MV-4-11 (cell line): ENCODE results near the gene ZPBP.

Experiments
- DNase-seq: peaks from one replicate; lab custom pipeline; 2025; lab: John Stamatoyannopoulos, UW

The ZPBP gene

DNA sequence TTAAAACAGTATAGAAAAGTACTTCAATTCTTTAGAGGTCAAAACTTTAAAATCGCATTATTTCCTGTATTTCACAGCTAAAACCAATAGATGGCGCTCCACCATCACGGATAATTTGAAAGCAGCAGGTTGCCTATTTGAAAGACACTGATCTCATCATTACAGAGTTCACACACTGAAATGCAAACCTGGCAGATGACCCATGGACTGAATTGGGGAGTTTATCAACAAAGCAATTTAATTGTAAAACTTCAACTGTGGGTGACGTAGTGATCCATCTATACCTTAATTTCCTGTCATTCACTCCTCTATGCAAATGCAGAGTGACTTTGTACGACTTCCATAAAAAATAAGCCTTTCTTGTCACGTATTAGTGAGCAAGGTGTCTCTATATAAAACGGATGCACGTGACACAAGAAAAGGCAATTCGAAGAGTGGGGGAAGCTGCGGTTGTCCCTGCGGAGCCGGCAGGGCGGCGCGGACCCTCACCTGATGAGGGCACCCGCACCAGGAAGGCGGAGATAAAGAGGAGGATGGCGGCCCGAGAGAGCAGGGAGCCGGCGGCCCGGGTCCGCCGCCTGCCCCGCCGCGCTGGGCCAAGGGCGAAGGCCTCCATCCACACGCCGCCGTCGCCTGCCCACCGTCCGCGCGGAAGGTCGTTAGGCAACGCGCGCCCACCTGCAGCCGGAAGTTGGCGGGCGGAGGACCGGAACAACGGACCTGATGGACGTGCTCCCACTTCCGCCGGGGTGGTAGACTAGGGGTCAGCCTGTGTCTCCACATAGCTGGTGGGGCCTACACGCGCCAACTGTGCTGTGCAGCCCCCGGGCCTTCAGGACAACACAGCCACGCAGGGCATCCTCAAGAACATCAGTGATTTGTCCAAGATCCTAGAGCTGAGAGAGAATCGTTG, at the start of gene ZPBP:
ZPBP (minus strand) TSS at position 668 of the 913 bp plus-strand sequence; CDS start at position 616, 52 bp downstream.
- DNase-seq: peak; percentile 43

GRCh38 chr7:50142425-50143017, 49.5 kb upstream of the ZPBP start:
- peak; percentile 50 for DNase-seq

GRCh38 chr7:50141854-50142253, 48.8 kb upstream of the ZPBP start:
- no peak for DNase-seq

- DNase-seq: no peak
Observed at GRCh38 chr7:50141131-50141530, 48.1 kb upstream of the ZPBP start.

DNA sequence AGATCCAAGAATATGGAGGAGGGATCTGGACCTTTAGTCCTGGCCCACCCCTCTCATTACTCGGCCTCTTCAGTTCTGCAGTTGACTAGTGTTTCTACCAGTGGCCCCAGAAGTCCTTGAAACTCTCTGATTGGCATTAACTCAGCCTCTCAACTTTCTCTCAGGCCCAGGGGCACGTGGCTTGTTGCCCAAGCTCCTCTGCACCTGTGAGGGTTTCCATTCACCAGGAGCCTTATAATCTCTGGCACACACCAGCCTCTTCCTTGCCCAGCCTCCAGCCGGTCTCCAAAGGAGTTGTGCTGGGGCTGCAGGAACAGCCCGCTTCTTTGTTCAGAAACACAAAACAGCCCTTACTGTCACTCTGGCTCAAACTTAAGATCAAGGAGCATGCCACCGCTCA, 47.6 kb upstream of the ZPBP start:
- no peak for DNase-seq

GRCh38 chr7:50138101-50138500, 45.1 kb upstream of the ZPBP start:
- no peak for DNase-seq

DNA sequence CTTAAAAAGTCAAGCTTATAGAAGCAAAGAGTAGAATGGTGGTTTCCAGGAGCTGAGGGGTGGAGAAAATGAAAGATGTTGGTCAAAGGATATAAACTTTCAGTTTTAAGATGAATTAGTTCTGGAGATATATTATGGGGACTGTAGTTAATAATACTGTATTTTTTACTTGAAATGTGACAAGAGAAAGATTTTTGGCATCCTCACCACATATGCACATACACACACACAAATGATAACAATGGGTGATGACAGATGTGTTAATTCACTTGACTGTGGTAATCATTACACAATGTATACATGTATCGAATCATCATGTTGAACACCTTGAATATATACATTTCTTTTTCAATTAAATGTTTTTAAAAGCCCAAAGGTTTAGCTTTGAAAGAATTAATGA, 32.7 kb upstream of the ZPBP start:
- no peak for DNase-seq

DNA sequence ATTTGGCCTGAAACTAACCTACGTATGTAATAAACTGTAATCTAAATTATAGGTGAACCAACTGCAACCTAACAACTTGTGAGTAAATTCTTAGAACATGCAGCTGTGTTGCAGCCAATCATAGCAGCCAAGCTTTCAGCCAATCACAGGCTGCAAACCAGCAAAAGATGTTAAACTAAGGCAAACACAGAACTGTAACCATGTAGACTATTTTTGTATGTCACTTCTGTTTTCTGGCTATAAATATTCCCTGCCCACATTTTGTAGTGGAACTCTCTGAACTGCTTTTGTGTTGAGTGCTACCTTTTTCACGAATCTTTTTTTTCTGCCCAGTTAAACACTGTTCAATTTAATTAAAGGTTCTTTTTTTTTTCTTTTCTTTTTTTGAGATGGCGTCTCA, 28.2 kb upstream of the ZPBP start:
- DNase-seq: peak; percentile 63

GRCh38 chr7:50119815-50120637, 27.0 kb upstream of the ZPBP start:
- DNase-seq: no peak

GRCh38 chr7:50112250-50112649, 19.2 kb upstream of the ZPBP start:
- DNase-seq: no peak

DNA sequence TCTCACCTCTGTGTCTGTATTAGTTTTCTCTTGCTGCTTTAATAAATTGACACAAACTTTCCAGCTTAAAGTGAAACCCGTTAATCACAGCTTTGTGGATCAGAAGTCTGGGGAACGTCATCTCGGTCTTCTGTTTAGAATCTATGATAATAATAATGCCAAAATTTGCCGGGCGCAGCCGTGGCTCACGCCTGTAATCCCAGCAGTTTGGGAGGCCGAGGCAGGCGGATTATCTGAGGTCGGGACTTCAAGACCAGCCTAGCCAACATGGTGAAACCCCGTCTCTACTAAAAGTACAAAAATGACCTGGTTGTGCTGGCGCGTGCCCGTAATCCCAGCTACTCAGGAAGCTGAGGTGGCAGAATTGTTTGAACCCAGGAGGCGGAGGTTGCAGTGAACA, 8.8 kb upstream of the ZPBP start:
- no peak for DNase-seq

DNA sequence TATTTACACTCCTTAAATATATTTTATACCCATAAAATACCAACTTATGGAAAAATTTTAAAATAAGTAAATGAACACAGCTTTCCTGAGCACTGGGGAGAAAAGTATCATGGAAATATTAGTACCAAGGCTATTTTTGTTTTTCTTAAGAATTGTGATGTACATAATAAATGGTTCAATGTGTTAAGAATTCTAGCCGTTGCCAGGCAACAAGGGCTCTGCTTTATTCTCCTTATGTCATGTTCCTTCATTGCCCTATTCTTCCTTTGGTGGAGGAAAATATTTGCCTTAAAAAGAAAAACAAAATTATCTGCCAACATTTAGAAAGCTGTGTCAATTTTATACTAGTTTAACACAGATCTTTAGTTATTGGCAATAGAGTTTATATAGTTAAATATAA, 2.6 kb upstream of the ZPBP start:
- no peak for DNase-seq

DNA sequence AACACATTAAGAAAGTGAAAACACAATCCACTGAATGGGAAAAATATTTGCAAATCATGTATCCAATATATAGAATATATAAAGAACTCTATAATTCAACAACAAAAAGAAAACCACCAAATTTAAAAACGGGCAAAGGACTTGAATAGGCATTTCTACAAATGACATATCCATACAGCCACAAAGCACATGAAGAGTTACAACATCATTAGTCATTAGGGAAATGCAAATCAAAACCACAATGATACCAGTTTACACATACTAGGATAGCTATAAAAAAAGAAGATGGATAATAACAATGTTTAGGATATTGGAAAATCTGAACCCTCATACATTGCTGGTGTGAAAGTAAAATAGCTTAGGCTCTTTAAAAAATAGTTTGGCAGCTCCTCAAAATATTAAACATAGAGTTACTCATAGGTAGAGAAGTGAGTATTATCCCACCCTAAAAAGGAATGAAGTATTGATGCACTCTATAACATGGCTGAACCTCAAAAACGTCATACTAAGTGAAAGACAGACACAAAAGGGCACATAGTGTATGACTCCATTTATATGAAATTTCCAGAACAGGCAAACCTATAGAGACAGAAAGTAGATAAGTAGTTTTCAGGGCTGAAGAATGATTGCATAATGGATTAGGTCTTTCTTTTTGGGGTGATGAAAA, 4.5 kb downstream of the ZPBP start:
- no peak for DNase-seq

DNA sequence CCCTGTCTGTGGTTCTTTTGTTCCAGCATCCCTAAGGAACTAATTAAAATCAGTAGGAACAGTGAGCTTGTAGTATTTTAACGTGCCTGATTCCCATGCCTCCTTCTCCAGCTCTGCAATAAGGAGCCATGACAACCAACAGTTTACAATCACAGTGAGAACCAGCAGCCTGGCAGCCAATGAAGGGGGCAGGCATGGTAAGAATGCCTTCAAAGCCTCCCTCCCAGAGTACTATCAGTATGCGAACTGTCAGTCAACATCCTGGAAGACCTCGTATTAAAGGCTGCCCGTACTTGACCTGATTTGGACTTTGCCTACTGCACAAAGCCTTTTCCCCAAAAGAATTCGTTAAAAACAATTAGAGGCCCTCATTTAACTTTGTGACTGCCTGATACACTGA, 7.7 kb downstream of the ZPBP start:
- no peak for DNase-seq

GRCh38 chr7:50073093-50073492, 20.0 kb downstream of the ZPBP start:
- no peak for DNase-seq

GRCh38 chr7:50069613-50070012, 23.4 kb downstream of the ZPBP start:
- peak; percentile 63 for DNase-seq

- no peak for DNase-seq
Observed at GRCh38 chr7:50068850-50069551, 24.0 kb downstream of the ZPBP start.

DNA sequence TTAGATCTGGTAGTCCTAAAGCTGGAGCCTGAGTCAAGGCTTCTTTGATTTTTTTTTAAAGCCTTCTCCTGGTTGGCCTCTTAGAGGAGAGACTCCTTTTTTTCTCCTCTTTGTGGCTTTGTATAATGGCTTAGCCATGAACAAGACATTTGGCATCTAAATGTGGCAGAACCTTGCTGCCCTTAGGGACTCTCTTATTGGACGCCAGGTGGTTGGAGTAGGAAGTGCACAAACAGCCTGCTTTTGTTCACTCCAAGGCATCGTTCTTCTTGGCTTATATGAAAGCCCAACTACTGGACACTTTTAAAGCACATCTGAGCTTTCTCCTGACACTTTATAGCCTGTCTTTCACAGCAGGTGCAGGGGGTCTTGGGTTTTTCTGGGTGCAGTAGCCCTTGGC, 25.0 kb downstream of the ZPBP start:
- no peak for DNase-seq

- DNase-seq: no peak
Observed at GRCh38 chr7:50062951-50063350, 30.1 kb downstream of the ZPBP start.

GRCh38 chr7:50056131-50056530, 36.9 kb downstream of the ZPBP start:
- peak; percentile 36 for DNase-seq

DNA sequence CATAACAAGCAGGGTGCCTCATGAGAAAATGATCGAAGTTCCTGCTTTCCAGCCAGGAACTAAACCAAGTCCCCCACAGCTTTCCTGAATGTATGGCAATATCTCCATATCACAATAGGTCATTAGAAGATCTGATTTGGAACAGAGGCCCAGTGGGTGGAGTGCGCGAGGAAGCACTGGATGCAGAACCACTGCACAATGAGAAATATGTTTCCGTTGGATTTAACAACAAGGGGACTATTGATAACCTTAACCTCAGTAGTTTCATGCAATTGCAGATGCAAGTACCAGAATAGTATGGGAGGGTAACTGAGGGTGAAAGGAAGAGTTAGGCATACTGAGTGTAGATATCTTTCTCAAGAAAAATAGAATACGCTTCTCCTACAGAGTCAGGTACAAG, 45.3 kb downstream of the ZPBP start:
- DNase-seq: no peak
